Mammary epithelial cell (primary cell): ENCODE measurements around the gene NUP42.

Experiments used
- CTCF ChIP-seq, 2 donors: IDR thresholded peaks in 1 of 2; conservative IDR thresholded peaks in 1 of 2; 2 replicates each; pipeline ENCODE4 v1.5.1; 2011 to 2012; ENCODE audit warnings: inconsistent platforms in 2 of 2, low read length in 2 of 2, mild to moderate bottlenecking in 2 of 2, control low read depth in 1 of 2, low read depth in 1 of 2; ENCODE audit not compliant: insufficient read depth in 1 of 2; ENCODE audit errors: extremely low read depth in 1 of 2
- EZH2 ChIP-seq: IDR thresholded peaks from 2 replicates; pipeline ENCODE4 v1.6.1; 2012; ENCODE audit warnings: low read length, inconsistent platforms, borderline replicate concordance

- TF ChIP-seq CTCF (conservative IDR thresholded peaks at IDR 0.05 in 1 of 2, IDR thresholded peaks at IDR 0.05 in 1 of 2; ENCODE audit: extremely low read depth in 1 of 2, insufficient read depth in 1 of 2, low read depth in 1 of 2, low read length in 2 of 2) (no peak), EZH2 (no peak)
Observed at GRCh38 chr7:23234569-23235296, 52.9 kb downstream of the NUP42 start.
